ENCODE data around the gene THBS2.

- TF ChIP-seq POLR2A (IDR thresholded peaks at IDR 0.05) (no peak), CTCF (IDR thresholded peaks at IDR 0.05) (no peak)
These were observed 47.3 kb upstream of the THBS2 start for GRCh38 chr6:169300916-169301315.

Measured in Peyer's patch (tissue), 4 donors.